ENCODE data around the gene SERP2. TPM values are rescaled to one million over a fixed set of nuclear protein-coding genes. Genes with fewer than 3 reads are reported as not detected.

SERP2 gene
- total and polyA plus RNA-seq, 2 donors (not counting 3 experiments of a cell fraction or from before 2014, with no cell fraction given): 0.30 TPM; not detected in 1

DNA sequence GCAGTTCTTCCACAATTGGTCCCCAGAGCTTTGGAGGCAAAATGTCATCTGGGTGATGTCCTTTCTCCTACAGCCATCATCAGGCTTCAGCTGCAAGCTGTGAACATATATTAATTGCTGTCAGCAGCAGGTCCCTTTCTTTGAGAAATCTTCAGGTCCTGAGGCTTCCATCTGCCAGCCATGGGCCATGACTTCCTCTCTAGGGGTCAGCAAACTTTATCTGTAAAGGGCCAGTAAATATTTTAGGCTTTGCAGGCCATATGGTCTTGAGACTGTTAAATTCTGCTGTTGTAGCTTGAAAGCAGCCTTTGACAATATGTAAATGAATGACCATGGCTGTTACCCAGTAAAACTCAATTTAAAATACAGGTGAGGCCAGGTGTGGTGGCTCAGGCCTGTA is 27.1 kb downstream of the SERP2 start:
- no TSS peak for BruUV-seq (replicated peaks)
- POLR2A ChIA-PET: no interaction called here
- DNase-seq (ENCODE audit: low read depth, low spot score) (no peak), FAIRE-seq (no peak)
- dilution Hi-C loops (cut with MboI; ENCODE audit: extremely low pct_ligation_motif_present, low sequenced_read_pairs) (no loop called here), intact Hi-C loops (cut with micrococcal nuclease) (no loop called here)
- no peak overlapping the region for H2AFZ ChIP-seq (ENCODE audit: low read depth, low read length)
- no peaks in the 10 kb centered on the region for H4K20me1 ChIP-seq (replicated peaks; ENCODE audit: control insufficient read depth, extremely low read depth, insufficient read depth, low read length)
- H3K27ac ChIP-seq (ENCODE audit: insufficient read depth, low read depth, low read length): no peak overlapping the region
- H3K4me2 ChIP-seq (ENCODE audit: insufficient read depth, low read length): no peak overlapping the region
- H3K79me2 ChIP-seq (ENCODE audit: control insufficient read depth, insufficient read depth, low read length): no peaks in the 10 kb centered on the region
- no peak overlapping the region for H3K4me3 ChIP-seq (replicated peaks in 1 of 3; ENCODE audit: insufficient read depth in 1 of 3, low read depth in 1 of 3, low read length in 3 of 3)
- H3K4me1 ChIP-seq (ENCODE audit: control insufficient read depth, extremely low read depth, insufficient read depth, low read length): no peaks in the 10 kb centered on the region
- TF ChIP-seq MYC (IDR thresholded peaks at IDR 0.05; ENCODE audit: low read depth, low read length) (no peak), FOS (IDR thresholded peaks at IDR 0.05; ENCODE audit: borderline replicate concordance, insufficient read depth, low read length) (no peak), GATA2 (IDR thresholded peaks at IDR 0.05; ENCODE audit: insufficient read depth, insufficient read length, low read depth, low read length) (no peak), MAX (IDR thresholded peaks at IDR 0.05; ENCODE audit: insufficient read depth, insufficient read length) (no peak), JUN (IDR thresholded peaks at IDR 0.05; ENCODE audit: borderline replicate concordance, insufficient read depth, insufficient read length, low read depth) (no peak), POLR2AphosphoS5 (IDR thresholded peaks at IDR 0.05; ENCODE audit: insufficient read depth, low read depth, low read length) (no peak), EZH2 (IDR thresholded peaks at IDR 0.05; ENCODE audit: borderline replicate concordance, low read depth, low read length, severe bottlenecking) (no peak), POLR2A (IDR thresholded peaks at IDR 0.05; ENCODE audit: low read depth, low read length) (no peak)
- TF ChIP-seq, protein P1, sequence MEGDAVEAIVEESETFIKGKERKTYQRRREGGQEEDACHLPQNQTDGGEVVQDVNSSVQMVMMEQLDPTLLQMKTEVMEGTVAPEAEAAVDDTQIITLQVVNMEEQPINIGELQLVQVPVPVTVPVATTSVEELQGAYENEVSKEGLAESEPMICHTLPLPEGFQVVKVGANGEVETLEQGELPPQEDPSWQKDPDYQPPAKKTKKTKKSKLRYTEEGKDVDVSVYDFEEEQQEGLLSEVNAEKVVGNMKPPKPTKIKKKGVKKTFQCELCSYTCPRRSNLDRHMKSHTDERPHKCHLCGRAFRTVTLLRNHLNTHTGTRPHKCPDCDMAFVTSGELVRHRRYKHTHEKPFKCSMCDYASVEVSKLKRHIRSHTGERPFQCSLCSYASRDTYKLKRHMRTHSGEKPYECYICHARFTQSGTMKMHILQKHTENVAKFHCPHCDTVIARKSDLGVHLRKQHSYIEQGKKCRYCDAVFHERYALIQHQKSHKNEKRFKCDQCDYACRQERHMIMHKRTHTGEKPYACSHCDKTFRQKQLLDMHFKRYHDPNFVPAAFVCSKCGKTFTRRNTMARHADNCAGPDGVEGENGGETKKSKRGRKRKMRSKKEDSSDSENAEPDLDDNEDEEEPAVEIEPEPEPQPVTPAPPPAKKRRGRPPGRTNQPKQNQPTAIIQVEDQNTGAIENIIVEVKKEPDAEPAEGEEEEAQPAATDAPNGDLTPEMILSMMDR (IDR thresholded peaks at IDR 0.05; ENCODE audit: extremely low read depth in 1 of 2, insufficient read depth in 1 of 2, low read depth in 1 of 2, low read length in 2 of 2): no peak
- no peaks in the 10 kb centered on the region for H3K9me1 ChIP-seq (replicated peaks; ENCODE audit: control insufficient read depth, extremely low read depth, insufficient read depth, low read length)
- no peak overlapping the region for H3K9ac ChIP-seq (replicated peaks; ENCODE audit: extremely low read depth, insufficient read depth, low read length)
- CTCF ChIA-PET: no interaction called here
- H3K36me3 ChIP-seq (ENCODE audit: control insufficient read depth in 2 of 2, extremely low read depth in 1 of 2, insufficient read depth in 2 of 2, low read length in 2 of 2): no peaks in the 10 kb centered on the region
- peaks cover 0 to 2% of the 10 kb centered on the region in 2 experiments for H3K27me3 ChIP-seq (ENCODE audit: control insufficient read depth in 2 of 2, insufficient read depth in 2 of 2, low read length in 2 of 2)
- no peaks in the 10 kb centered on the region for H3K9me3 ChIP-seq (replicated peaks; ENCODE audit: control insufficient read depth, insufficient read depth, low read length)

All from endothelial cell of umbilical vein (primary cell).